OCI-LY1 (cell line): ENCODE results near the gene CPHXL2.

Experiments
- CTCF ChIP-seq: fragments of 200-600 bp; sonication (generic), shearing (Covaris generic); IDR thresholded peaks from 2 replicates; pipeline ENCODE4 v1.5.1; 2017; ENCODE audit warnings: mild to moderate bottlenecking, antibody characterized with exemption, low read length, moderate library complexity, mixed read lengths
- EZH2 ChIP-seq: fragments of 200-600 bp; sonication (generic), shearing (Covaris generic); IDR thresholded peaks from 2 replicates; pipeline ENCODE4 v1.8.0; 2017; ENCODE audit warnings: borderline replicate concordance, mixed run types, mild to moderate bottlenecking, antibody characterized with exemption, low read length, moderate library complexity, mixed read lengths

DNA sequence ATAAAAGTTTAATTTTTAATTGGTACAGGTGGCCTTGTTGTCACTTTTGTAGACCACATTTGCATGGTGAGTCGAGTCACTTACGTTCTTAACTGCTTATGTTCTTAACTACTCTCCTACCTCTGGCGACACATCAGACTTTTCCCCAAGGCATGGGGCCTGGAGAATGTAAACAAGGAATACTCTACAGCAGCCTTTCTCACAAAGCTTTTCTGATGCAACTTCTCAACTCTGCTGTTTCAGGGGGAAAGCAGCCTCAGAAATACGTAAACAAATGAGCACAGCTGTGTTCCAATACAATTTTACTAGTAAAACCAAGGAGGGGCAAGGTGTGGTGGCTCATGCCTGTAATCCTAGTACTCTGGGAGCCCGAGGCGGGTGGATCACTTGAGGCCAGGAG is 36.2 kb downstream of the CPHXL2 start:
- no peak for TF ChIP-seq EZH2
- TF ChIP-seq CTCF, result no peak
